GM18511 (cell line): ENCODE data around the gene COL9A1.

Source experiments
- ATAC-seq: cut with Tn5 transposase; IDR thresholded peaks from one replicate; pipeline ENCODE4 v1.9.1; 2021; ENCODE audit warnings: mild to moderate bottlenecking, moderate library complexity; ENCODE audit not compliant: unreplicated experiment

COL9A1 gene

GRCh38 chr6:70180183-70180900 lies 122.5 kb downstream of the COL9A1 start:
- peak; percentile 26 for ATAC-seq

- ATAC-seq = no peak
These were observed 125.9 kb downstream of the COL9A1 start for GRCh38 chr6:70176842-70177550.

GRCh38 chr6:70175770-70176169 lies 127.1 kb downstream of the COL9A1 start:
- no peak for ATAC-seq

GRCh38 chr6:70172252-70172651 lies 130.6 kb downstream of the COL9A1 start:
- ATAC-seq = no peak

GRCh38 chr6:70171236-70171635 lies 131.6 kb downstream of the COL9A1 start:
- ATAC-seq = no peak

- ATAC-seq = no peak
These were observed 134.1 kb downstream of the COL9A1 start for GRCh38 chr6:70168681-70169377.
